CD4-positive, CD25-positive, alpha-beta regulatory T cell (primary cell): ENCODE measurements around the gene ZNF212. TPM values are rescaled to one million over a fixed set of nuclear protein-coding genes. Genes with fewer than 3 reads are reported as not detected.
"Not testable (repeated sequence)": the region's sequence is repeated elsewhere in the genome, so short reads cannot be mapped to it uniquely, and the experiment has no call there.

Experiments
- ATAC-seq, 2 donors: fragments of 150-1000 bp; cut with Tn5 transposase; one replicate each; pipeline ENCODE4 v1.10.0; 2021; ENCODE audit warnings: low read depth in 2 of 2, moderate number of reproducible peaks in 2 of 2, moderate library complexity in 1 of 2
- DNase-seq, 3 donors: peaks; one replicate each; pipeline versions ENCODE4 v3.0.0 to v3.0.0-alpha.2; 2012 to 2022; ENCODE audit warnings: mixed read lengths in 1 of 3
- H3K27ac ChIP-seq: one replicate; pipeline ENCODE4 v1.7.0; 2013; ENCODE audit warnings: mild to moderate bottlenecking, low read length; ENCODE audit not compliant: insufficient read depth, poor library complexity, severe bottlenecking
- H3K27me3 ChIP-seq: one replicate; pipeline ENCODE4 v1.7.0; 2013; ENCODE audit warnings: low read length; ENCODE audit not compliant: control insufficient read depth, insufficient read depth
- H3K36me3 ChIP-seq: one replicate; pipeline ENCODE4 v1.7.0; 2013; ENCODE audit warnings: mild to moderate bottlenecking, low read length, moderate library complexity; ENCODE audit not compliant: control insufficient read depth, insufficient read depth
- H3K4me1 ChIP-seq: 2 replicates; pipeline ENCODE4 v1.7.0; 2013; ENCODE audit warnings: mild to moderate bottlenecking, low read length; ENCODE audit not compliant: insufficient read depth, control insufficient read depth, poor library complexity, severe bottlenecking
- H3K4me3 ChIP-seq: one replicate; pipeline ENCODE4 v1.7.0; 2013; ENCODE audit warnings: low read depth, mild to moderate bottlenecking, low read length, moderate library complexity
- H3K9me3 ChIP-seq, 2 experiments: 1 replicate in 1 of 2; 2 replicates in 1 of 2; pipeline ENCODE4 v1.7.0; 2013; ENCODE audit warnings: low read length in 2 of 2, mild to moderate bottlenecking in 1 of 2, moderate library complexity in 1 of 2; ENCODE audit not compliant: control insufficient read depth in 2 of 2
- H3K27ac Mint-ChIP-seq, 3 donors: one replicate each; pipeline ENCODE4 v1.8.0; 2020 to 2022; ENCODE audit warnings: mild to moderate bottlenecking in 3 of 3, mixed read lengths in 3 of 3, moderate library complexity in 2 of 3
- H3K27me3 Mint-ChIP-seq: one replicate; pipeline ENCODE4 v1.8.0; 2022; ENCODE audit warnings: mild to moderate bottlenecking, mixed read lengths
- H3K36me3 Mint-ChIP-seq: one replicate; pipeline ENCODE4 v1.8.0; 2020; ENCODE audit warnings: mixed read lengths
- H3K4me1 Mint-ChIP-seq, 4 donors: one replicate each; pipeline ENCODE4 v1.8.0; 2020 to 2022; ENCODE audit warnings: mixed read lengths in 4 of 4, mild to moderate bottlenecking in 1 of 4
- H3K4me3 Mint-ChIP-seq, 4 donors: one replicate each; pipeline ENCODE4 v1.8.0; 2020 to 2022; ENCODE audit warnings: mild to moderate bottlenecking in 4 of 4, mixed read lengths in 4 of 4, moderate library complexity in 3 of 4
- H3K9me3 Mint-ChIP-seq, 7 donors: one replicate each; pipeline ENCODE4 v1.8.0; 2020 to 2022; ENCODE audit warnings: mixed read lengths in 7 of 7, mild to moderate bottlenecking in 3 of 7, moderate library complexity in 2 of 7
- polyA plus RNA-seq, 4 donors: library from polyadenylated mRNA; unstranded; fragments of 300-500 nt; fragmentation: Illumina TruSeq; gene quantifications; one replicate each; pipeline ENCODE4 v1.2.3, GENCODE V29; 2021
- total RNA-seq: library from RNA; stranded (reverse); gene quantifications from one replicate; pipeline ENCODE4 v1.2.3, GENCODE V29; 2022

ZNF212 gene
- total and polyA plus RNA-seq, 5 donors from 2014 or later = 3.3 to 14.2 (median 7.6) TPM

DNA sequence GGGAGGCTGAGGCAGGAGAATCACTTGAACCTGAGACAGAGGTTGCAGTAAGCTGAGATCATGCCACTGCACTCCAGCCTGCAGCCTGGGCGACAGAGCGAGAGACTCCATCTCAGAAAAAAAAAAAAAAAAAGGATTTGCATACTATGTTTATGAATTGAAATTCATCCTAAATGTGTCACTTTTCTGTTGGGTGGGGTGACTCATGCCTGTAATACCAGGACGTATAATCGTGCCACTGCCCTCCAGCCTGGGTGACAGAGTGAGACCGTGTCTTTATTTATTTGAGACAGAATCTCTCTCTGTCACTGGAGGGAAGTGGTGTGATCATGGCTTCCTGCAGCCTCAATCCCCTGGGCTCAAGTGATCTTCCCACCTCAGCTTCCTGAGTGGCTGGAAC, 5.8 kb downstream of the ZNF212 start:
- Histone ChIP-seq H3K27ac (no peak overlapping the region), H3K9me3 (no peaks in the 10 kb centered on the region), H3K36me3 (no peaks in the 10 kb centered on the region), H3K27me3 (no peaks in the 10 kb centered on the region), H3K4me3 (no peak overlapping the region), H3K4me1 (peaks cover 14% of the 10 kb centered on the region)
- H3K4me3 Mint-ChIP-seq = peak overlapping the region in 2 of 4 donors; percentile 28 to 80
- H3K4me1 Mint-ChIP-seq = peaks cover 8 to 56% (median 44%) of the 10 kb centered on the region in 4 donors
- peak overlapping the region in 2 of 3 donors; percentile 5 to 23 for H3K27ac Mint-ChIP-seq
- no peaks in the 10 kb centered on the region for H3K27me3 Mint-ChIP-seq
- peaks cover 15% of the 10 kb centered on the region for H3K36me3 Mint-ChIP-seq
- DNase-seq = peak in 1 of 3 donors; percentile 21
- ATAC-seq = peak in 1 of 2 donors; percentile 44
- no peaks in the 10 kb centered on the region for H3K9me3 Mint-ChIP-seq

DNA sequence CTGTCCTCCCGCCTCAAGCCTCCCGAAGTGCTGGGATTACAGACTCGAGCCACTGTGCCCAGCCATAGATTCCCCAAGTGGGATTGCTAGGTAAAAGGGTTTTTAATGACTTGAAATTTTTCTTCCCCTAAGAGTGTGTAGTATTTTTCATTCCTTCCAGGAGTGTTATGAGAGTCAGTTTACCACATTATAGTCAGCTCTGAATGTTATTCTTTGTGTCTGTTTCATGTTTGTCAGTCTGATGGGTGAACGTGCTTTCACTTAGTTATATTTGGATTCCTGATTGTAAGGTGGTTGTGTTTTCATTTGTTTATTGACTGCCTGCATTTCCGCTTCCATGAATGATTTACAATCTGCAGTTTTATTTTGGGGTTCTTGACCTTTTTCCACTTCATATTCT, 6.3 kb downstream of the ZNF212 start:
- no peak overlapping the region for H3K27ac ChIP-seq
- DNase-seq (no peak), ATAC-seq (no peak)
- H3K9me3 Mint-ChIP-seq = no peaks in the 10 kb centered on the region
- H3K4me1 Mint-ChIP-seq = peaks cover 8 to 52% (median 40%) of the 10 kb centered on the region in 4 donors
- no peak overlapping the region for H3K4me3 ChIP-seq
- peaks cover 4% of the 10 kb centered on the region for H3K36me3 ChIP-seq
- H3K27me3 Mint-ChIP-seq = no peaks in the 10 kb centered on the region
- H3K27me3 ChIP-seq = no peaks in the 10 kb centered on the region
- H3K9me3 ChIP-seq = no peaks in the 10 kb centered on the region
- H3K4me3 Mint-ChIP-seq = peak overlapping the region in 2 of 4 donors; percentile 50 to 80
- H3K27ac Mint-ChIP-seq = peak overlapping the region in 2 of 3 donors; percentile 5 to 23
- H3K36me3 Mint-ChIP-seq = peaks cover 20% of the 10 kb centered on the region
- peaks cover 9% of the 10 kb centered on the region for H3K4me1 ChIP-seq

DNA sequence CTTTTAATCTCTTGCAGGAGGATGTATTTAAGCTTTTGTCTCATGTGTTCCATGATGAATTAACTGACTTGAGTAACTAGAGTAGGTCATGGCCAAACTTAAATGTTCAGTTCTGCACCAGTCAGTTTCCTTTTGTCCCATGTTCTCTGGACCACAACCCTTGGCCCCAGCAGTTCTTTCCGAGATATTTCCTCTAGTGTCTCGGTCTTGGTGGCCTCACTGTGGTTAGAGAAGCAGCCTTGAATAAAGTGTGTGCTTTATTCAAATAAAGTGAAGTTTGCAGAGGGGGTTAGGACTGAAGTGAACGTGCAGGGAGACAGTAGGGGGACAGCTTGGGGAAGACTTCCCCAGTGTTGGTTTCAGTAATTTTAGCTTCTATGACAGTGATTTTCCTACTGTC, 9.3 kb downstream of the ZNF212 start:
- Mint-ChIP-seq H3K4me3 (no peak overlapping the region), H3K27ac (peak overlapping the region in 2 of 3 donors; percentile 19 to 60), H3K36me3 (peaks cover 25% of the 10 kb centered on the region), H3K9me3 (no peaks in the 10 kb centered on the region), H3K27me3 (no peaks in the 10 kb centered on the region), H3K4me1 (peaks cover 4 to 36% (median 25%) of the 10 kb centered on the region in 4 donors)
- Histone ChIP-seq H3K4me3 (no peak overlapping the region), H3K27me3 (no peaks in the 10 kb centered on the region), H3K36me3 (peaks cover 27% of the 10 kb centered on the region), H3K9me3 (no peaks in the 10 kb centered on the region), H3K4me1 (no peaks in the 10 kb centered on the region), H3K27ac (no peak overlapping the region)
- ATAC-seq = no peak
- DNase-seq = no peak

DNA sequence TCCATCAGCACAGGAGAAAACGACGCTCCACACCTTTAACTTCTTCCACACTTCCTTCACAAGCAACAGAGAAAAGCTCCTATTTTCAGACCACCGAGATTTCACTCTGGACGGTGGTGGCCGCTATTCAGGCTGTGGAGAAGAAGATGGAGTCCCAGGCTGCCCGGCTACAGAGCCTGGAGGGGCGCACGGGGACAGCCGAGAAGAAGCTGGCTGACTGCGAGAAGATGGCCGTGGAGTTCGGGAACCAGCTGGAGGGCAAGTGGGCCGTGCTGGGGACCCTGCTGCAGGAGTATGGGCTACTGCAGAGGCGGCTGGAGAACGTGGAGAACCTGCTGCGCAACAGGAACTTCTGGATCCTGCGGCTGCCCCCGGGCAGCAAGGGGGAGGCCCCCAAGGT, 10.7 kb downstream of the ZNF212 start:
- not testable (repeated sequence) for H3K27me3 Mint-ChIP-seq, H3K4me3 Mint-ChIP-seq, H3K27me3 ChIP-seq, H3K27ac ChIP-seq, H3K4me3 ChIP-seq, H3K4me1 ChIP-seq, H3K9me3 ChIP-seq, DNase-seq, H3K9me3 Mint-ChIP-seq, ATAC-seq
- H3K36me3 Mint-ChIP-seq = peaks cover 26% of the 10 kb centered on the region
- H3K36me3 ChIP-seq = peaks cover 41% of the 10 kb centered on the region
- peaks cover 4 to 28% (median 19%) of the 10 kb centered on the region in 4 donors for H3K4me1 Mint-ChIP-seq
- H3K27ac Mint-ChIP-seq = peak overlapping the region in 1 of 3 donors; percentile 10

DNA sequence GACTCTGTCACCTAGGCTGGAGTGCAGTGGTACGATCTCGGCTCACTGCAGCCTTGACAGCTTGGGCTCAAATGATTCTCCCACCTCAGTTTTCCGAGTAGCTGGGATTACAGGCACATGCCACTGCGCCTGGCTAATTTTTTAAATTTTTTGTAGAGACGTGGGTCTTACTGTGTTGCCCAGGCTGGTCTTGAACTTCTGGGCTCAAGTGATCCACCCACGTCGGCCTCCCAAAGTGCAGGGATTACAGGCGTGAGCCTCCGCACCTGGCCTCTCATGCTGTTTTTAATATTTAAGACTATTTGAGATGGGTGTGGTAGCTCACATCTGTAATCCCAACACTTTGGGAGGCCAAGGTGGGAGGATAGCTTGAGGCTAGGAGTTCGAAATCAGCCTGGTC, 12.1 kb downstream of the ZNF212 start:
- Mint-ChIP-seq H3K4me1 (peaks cover 0 to 17% (median 13%) of the 10 kb centered on the region in 4 donors), H3K36me3 (peaks cover 30% of the 10 kb centered on the region)
- H3K27ac ChIP-seq, H3K27me3 ChIP-seq, H3K9me3 ChIP-seq, DNase-seq, H3K4me3 ChIP-seq, H3K4me3 Mint-ChIP-seq, H3K27ac Mint-ChIP-seq, H3K27me3 Mint-ChIP-seq, H3K4me1 ChIP-seq, H3K9me3 Mint-ChIP-seq, ATAC-seq: not testable (repeated sequence)
- peaks cover 47% of the 10 kb centered on the region for H3K36me3 ChIP-seq

DNA sequence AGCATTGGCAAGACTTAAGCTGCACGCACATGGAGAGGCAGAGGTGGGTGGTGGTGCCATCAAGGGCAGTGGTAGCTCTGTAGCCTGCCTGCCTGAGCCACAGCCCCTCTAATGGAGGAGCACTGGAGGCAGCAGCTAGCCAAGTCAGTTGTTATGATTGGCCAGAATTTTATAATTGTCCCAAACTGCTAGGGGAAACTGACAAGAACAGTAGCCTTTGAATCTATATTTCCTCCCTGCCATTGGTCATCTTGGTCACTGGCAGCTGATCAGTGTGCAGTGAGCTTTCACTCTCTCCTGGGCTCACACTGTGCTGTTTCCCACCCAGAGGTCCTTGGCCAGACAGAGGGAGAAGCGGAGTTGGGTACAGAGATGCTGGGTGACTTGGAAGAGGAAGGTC, 12.9 kb downstream of the ZNF212 start:
- H3K36me3 Mint-ChIP-seq = peaks cover 30% of the 10 kb centered on the region
- no peaks in the 10 kb centered on the region for H3K9me3 ChIP-seq

DNA sequence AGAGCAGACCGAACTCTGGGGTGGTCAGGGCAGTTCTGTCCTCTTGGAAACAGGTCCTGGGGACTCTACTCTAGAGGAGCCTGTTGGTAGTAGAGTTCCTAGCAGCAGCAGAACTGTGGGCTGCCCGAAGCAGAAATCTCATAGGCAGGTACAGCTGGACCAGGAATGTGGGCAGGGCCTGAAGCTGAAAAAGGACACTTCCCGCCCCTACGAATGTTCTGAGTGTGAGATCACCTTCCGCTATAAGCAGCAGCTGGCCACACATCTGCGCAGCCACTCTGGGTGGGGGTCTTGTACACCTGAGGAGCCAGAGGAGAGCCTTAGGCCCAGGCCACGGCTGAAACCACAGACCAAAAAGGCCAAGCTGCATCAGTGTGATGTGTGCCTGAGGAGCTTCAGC, 14.2 kb downstream of the ZNF212 start:
- Histone ChIP-seq H3K27ac (no peak overlapping the region), H3K36me3 (peaks cover 47% of the 10 kb centered on the region), H3K4me1 (no peaks in the 10 kb centered on the region), H3K4me3 (no peak overlapping the region), H3K9me3 (no peaks in the 10 kb centered on the region), H3K27me3 (no peaks in the 10 kb centered on the region)
- Mint-ChIP-seq H3K9me3 (no peaks in the 10 kb centered on the region), H3K4me1 (peaks cover 0 to 5% (median 2%) of the 10 kb centered on the region in 4 donors), H3K4me3 (no peak overlapping the region), H3K27ac (no peak overlapping the region), H3K27me3 (no peaks in the 10 kb centered on the region), H3K36me3 (peaks cover 26% of the 10 kb centered on the region)
- DNase-seq (no peak), ATAC-seq (no peak)

More for the DNA sequence above, 12.9 kb downstream of the ZNF212 start:
- Histone ChIP-seq H3K4me1 (no peaks in the 10 kb centered on the region), H3K36me3 (peaks cover 47% of the 10 kb centered on the region), H3K27ac (no peak overlapping the region), H3K4me3 (no peak overlapping the region), H3K27me3 (no peaks in the 10 kb centered on the region)
- no peaks in the 10 kb centered on the region for H3K27me3 Mint-ChIP-seq
- peaks cover 0 to 17% (median 12%) of the 10 kb centered on the region in 4 donors for H3K4me1 Mint-ChIP-seq
- no peak overlapping the region for H3K4me3 Mint-ChIP-seq
- ATAC-seq (no peak), DNase-seq (no peak)
- peak overlapping the region in 1 of 3 donors; percentile 44 for H3K27ac Mint-ChIP-seq
- no peaks in the 10 kb centered on the region for H3K9me3 Mint-ChIP-seq

DNA sequence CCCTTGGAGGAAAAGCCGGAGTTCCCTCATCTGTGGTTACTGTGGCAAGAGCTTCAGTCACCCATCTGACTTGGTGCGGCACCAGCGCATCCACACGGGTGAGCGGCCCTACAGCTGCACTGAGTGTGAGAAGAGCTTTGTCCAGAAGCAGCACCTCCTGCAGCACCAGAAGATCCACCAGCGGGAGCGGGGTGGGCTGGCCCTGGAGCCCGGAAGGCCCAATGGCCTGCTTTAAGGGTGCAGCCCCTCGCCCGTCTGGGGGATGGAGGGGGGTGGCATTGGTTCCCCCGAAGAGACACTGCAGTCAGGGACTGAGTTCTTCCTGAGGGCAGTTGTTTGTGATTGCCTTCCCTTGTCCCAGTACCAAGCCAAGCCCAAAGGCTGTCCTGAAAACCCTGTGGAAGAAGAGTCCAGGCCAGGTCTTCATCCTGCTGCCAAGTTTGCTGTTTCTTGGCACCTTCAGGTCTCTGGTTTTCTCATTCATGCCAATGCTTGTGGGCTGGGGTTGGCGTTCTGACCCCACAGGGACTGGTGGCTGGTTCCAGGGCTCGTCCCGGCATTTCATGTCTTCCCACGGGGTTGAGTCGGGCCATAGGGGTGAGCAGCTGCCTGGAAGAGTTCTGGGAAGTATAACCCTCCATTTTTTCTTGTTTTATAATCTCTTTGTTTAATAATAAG, 14.9 kb downstream of the ZNF212 start:
- H3K4me1 ChIP-seq = no peaks in the 10 kb centered on the region
- Mint-ChIP-seq H3K36me3 (peaks cover 22% of the 10 kb centered on the region), H3K9me3 (no peaks in the 10 kb centered on the region), H3K4me1 (peaks cover 0 to 3% (median 1%) of the 10 kb centered on the region in 4 donors), H3K4me3 (no peak overlapping the region), H3K27ac (no peak overlapping the region), H3K27me3 (no peaks in the 10 kb centered on the region)
- no peak for ATAC-seq
- no peak overlapping the region for H3K27ac ChIP-seq
- no peak for DNase-seq
- no peaks in the 10 kb centered on the region for H3K27me3 ChIP-seq
- H3K36me3 ChIP-seq = peaks cover 47% of the 10 kb centered on the region
- no peaks in the 10 kb centered on the region for H3K9me3 ChIP-seq
- no peak overlapping the region for H3K4me3 ChIP-seq
